Dedifferentiated amniotic fluid mesenchymal stem cell (primary cell): ENCODE data around the gene CYP2S1.
"Not testable (repeated sequence)": the region's sequence is repeated elsewhere in the genome, so short reads cannot be mapped to it uniquely, and the experiment has no call there.

ENCODE experiments used
- DNase-seq: peaks from one replicate; pipeline ENCODE4 v3.0.0-alpha.2; 2016; ENCODE audit errors: extremely low spot score

CYP2S1 gene

GRCh38 chr19:41192574-41193429, at the start of gene CYP2S1:
TSS of gene CYP2S1 (plus strand) at chr19:41193219. CDS start at chr19:41193265, 46 bp downstream.
- no peak for DNase-seq

- peak; percentile 61 for DNase-seq
These were observed 48.6 kb upstream of the CYP2S1 start for GRCh38 chr19:41144403-41144802.

GRCh38 chr19:41149831-41150230, 43.2 kb upstream of the CYP2S1 start:
- no peak for DNase-seq

GRCh38 chr19:41150986-41151385, 42.0 kb upstream of the CYP2S1 start:
- not testable (repeated sequence) for DNase-seq

- DNase-seq, result no peak
These were observed 39.0 kb upstream of the CYP2S1 start for GRCh38 chr19:41154060-41154459.

GRCh38 chr19:41156207-41156606, 36.8 kb upstream of the CYP2S1 start:
- DNase-seq, result no peak

- no peak for DNase-seq
These were observed 33.1 kb upstream of the CYP2S1 start for GRCh38 chr19:41159881-41160280.

- DNase-seq, result no peak
These were observed 31.1 kb upstream of the CYP2S1 start for GRCh38 chr19:41161903-41162302.

- DNase-seq, result no peak
These were observed 25.8 kb upstream of the CYP2S1 start for GRCh38 chr19:41166944-41167804.

- no peak for DNase-seq
These were observed 20.5 kb upstream of the CYP2S1 start for GRCh38 chr19:41172297-41173164.

- DNase-seq, result no peak
These were observed 18.6 kb upstream of the CYP2S1 start for GRCh38 chr19:41174297-41174928.

- DNase-seq, result peak; percentile 70
These were observed 16.9 kb upstream of the CYP2S1 start for GRCh38 chr19:41175801-41176777.

GRCh38 chr19:41180173-41180572, 12.8 kb upstream of the CYP2S1 start:
- not testable (repeated sequence) for DNase-seq

GRCh38 chr19:41186971-41187883, 5.8 kb upstream of the CYP2S1 start:
- DNase-seq, result no peak

- DNase-seq, result no peak
These were observed 5.1 kb upstream of the CYP2S1 start for GRCh38 chr19:41187884-41188279.

- no peak for DNase-seq
These were observed 3.5 kb upstream of the CYP2S1 start for GRCh38 chr19:41189425-41190065.

GRCh38 chr19:41193430-41194156, 574 bp downstream of the CYP2S1 start:
- no peak for DNase-seq

GRCh38 chr19:41194157-41194552, 1.1 kb downstream of the CYP2S1 start:
- DNase-seq, result no peak
